AG10803 (cell line): Measurements from ENCODE around the gene PRPF19.

Experiments used
- DNase-seq: peaks from one replicate; pipeline ENCODE4 v3.0.0; 2010; ENCODE audit warnings: low read depth
- H3K4me3 ChIP-seq: 2 replicates; pipeline ENCODE4 v1.5.1; 2011; ENCODE audit warnings: mild to moderate bottlenecking, low read length, control low read depth
- TF ChIP-seq, protein P1 (sequence below): conservative IDR thresholded peaks from 2 replicates; pipeline ENCODE4 v1.5.1; 2011; ENCODE audit warnings: mild to moderate bottlenecking, low read length, control low read depth, inconsistent platforms

PRPF19 gene

DNA sequence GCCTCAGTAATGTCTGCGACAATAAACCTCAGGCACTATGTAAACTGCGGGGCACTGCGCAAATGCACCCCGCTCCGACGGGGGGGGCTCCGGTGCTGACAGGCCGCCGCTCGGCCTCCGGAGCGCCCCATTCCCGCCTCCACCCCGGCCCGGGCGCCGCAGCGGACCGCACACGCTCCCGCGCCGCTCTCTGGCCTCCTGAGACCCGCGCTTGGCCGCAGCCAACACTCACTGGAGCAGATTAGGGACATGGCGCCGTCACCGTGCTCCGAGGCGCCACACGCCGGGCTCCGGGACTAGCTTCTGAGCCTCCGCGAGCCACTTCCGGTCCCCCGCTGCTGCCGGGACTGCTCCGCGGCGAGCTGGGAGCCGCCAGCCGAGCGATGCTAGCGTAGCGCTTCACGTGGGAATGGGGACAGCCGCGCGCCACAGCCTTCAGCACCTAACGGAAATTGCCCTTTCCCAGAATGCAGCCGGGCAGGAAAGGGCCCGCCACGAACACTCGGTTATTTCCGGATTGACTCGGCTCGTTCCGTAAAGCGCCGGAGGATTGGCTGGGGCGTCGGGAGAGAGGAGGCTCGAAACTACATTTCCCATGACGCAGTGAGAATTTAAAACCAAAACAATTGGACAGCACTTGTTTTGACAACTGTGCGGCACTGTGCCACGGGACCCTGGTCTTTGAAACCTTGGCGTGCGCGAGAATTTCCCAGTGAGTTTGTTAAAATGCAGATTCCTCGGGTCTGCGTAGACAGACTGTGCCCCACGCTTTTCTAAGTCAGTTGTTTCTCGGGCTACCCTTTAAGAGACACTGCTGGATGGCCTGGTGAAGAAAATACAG lies at the start of gene PRPF19:
PRPF19 (minus strand) TSS at position 454 of the 841 bp plus-strand sequence; CDS start at position 251, 203 bp downstream.
- peak; percentile 91 for DNase-seq

DNA sequence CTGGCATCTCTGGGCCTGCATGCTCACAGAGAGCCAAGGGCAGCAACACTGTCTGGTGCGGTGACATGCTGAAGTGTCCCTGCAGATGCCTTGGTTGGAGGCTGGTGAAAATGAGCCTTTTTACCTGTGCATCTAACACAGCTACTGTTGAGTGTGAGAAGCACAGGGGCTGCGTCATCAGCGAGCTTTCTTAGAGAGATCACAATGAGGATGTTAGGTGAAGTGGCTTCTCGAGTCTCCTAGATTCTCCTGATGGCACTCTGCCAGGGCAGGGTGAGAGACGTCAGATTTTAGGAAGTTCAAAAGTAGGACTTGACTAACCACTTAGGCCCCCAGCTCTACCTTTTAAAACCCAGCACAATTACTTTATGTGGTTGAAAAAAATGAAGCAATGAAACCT lies 49.2 kb upstream of the PRPF19 start:
- no peak for DNase-seq
- H3K4me3 ChIP-seq, result no peak overlapping the region
- TF ChIP-seq, protein P1, sequence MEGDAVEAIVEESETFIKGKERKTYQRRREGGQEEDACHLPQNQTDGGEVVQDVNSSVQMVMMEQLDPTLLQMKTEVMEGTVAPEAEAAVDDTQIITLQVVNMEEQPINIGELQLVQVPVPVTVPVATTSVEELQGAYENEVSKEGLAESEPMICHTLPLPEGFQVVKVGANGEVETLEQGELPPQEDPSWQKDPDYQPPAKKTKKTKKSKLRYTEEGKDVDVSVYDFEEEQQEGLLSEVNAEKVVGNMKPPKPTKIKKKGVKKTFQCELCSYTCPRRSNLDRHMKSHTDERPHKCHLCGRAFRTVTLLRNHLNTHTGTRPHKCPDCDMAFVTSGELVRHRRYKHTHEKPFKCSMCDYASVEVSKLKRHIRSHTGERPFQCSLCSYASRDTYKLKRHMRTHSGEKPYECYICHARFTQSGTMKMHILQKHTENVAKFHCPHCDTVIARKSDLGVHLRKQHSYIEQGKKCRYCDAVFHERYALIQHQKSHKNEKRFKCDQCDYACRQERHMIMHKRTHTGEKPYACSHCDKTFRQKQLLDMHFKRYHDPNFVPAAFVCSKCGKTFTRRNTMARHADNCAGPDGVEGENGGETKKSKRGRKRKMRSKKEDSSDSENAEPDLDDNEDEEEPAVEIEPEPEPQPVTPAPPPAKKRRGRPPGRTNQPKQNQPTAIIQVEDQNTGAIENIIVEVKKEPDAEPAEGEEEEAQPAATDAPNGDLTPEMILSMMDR, result no peak

More for the DNA sequence above, at the start of gene PRPF19:
- TF ChIP-seq, protein P1, result no peak
- peak within 1 kb of the TSS; percentile 86 for H3K4me3 ChIP-seq

DNA sequence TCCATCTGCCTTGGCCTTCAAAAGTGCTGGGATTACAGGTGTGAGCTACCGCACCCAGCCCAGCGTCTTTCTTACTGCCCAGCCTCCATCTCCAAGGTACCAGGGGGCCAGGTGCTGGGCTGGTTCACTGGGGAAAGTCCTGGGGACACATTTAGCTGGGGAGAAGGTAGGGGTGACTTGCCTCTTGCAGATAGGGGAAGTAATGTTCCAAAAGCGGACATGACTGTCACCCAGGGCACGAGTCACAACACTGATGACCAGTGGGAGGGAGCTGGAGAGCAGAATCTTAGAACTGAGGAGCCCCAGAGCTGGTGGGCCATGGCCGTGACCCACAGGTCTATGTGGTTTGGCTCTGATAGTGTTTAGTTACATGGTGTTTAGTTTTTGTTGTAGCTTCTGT lies 48.0 kb upstream of the PRPF19 start:
- DNase-seq, result no peak
- TF ChIP-seq, protein P1, result no peak
- no peak overlapping the region for H3K4me3 ChIP-seq

DNA sequence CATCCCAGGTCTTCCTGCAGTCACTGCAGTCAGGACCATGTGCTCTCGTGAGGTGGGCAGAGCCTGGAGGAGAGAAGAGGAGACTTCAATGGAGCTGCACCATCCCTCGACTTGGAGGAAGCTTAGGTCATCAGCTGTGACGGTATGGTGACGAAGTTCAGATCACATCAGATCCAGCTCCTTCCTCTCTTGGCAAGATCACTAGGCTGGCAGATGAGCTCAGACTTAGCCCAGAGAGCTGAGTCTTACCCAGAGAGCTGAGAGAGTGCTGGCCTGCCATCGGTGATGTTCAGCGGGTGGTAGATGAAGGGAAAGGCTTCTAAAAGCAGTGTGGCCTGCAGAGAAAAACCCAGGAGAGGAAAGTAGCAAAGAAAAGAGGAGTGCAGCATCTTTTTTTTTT lies 47.4 kb upstream of the PRPF19 start:
- DNase-seq, result peak; percentile 33
- H3K4me3 ChIP-seq, result no peak overlapping the region
- TF ChIP-seq, protein P1, result no peak

DNA sequence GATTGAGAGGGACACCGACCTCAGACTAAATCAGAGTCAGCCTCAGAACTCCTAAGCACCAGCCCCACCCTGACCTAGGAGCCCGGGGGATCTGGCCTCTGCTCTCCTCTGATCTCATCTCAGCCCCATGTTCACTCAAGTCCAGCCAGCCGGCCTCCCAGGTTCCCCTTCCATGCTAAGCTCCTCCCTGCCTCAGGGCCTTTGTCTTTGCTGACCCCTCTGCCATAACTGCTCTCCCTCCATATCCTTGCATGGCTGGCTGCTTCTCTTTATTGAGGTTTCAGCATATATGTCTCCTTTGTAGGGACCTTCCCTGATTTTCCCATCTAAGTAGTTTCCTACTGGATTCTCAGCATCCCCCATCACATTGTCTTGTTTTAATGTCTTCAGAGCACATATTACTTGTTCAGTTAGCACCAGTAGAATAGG lies 46.4 kb upstream of the PRPF19 start:
- TF ChIP-seq, protein P1, result no peak
- H3K4me3 ChIP-seq, result peak overlapping the region; percentile 62
- no peak for DNase-seq

DNA sequence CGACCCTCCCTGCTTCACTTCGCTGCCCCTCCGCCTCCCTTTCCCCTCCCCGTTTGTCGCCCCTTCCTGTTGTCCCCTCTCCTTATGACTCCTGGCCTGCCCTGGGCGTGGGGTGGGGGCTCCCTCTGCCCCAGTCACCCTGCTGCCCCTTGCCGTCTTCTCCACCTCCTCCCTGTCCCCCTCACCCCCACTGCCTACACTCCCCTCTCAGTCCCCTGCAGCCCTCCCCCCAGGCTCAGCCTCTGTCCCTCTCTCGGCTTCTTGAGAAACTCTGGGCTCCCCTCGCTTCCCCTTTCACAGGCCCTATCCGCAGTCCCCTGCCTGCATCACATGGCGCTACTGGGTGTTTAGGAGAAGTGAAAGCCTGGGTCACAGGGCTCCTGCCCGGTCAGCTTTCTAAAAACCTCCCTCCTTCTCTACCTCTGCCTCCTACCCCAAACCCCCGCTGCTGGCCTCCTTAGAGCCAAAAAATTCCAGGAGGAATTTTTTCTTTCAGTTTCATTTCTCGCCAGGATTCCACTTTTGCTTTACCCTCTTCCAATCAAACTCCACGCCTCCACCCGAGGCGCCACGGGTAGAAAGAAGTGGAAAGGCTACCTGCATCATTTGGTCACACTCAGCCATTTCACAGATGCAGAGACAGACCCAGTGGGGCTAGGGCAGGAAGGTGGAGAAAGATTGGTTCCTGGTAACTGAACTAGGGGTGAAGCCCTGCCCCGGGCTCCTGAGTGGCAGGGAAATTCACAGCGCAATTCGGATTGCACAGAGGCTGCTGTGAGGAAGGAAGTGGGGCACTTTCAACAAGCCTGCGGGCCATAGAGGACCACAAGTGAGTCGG lies 45.7 kb upstream of the PRPF19 start, which contains the start of gene SLC15A3:
SLC15A3 (minus strand) TSS at position 273 of the 838 bp plus-strand sequence. CDS start 625 bp downstream, outside the sequence.
- H3K4me3 ChIP-seq, result peak within 1 kb of the TSS; percentile 62
- TF ChIP-seq, protein P1, result no peak
- DNase-seq, result peak; percentile 44

DNA sequence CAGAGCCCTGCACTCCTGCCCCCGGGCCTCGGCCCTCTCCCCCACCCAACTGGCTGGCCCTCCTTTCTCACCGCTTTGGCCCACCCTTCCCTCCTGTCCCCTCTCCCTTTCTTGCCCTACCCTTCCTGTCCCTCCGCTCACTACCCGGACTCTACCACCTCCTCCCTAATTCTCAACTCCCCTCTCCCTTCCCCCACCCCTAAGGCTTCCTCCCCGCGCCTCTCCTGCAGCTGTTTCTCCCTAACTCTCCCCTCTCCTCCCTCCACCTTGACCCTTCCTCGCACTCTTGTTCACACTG lies 45.2 kb upstream of the PRPF19 start:
- peak overlapping the region; percentile 62 for H3K4me3 ChIP-seq
- DNase-seq, result no peak

More for the DNA sequence above, 45.2 kb upstream of the PRPF19 start:
- TF ChIP-seq, protein P1, result no peak
